H1 (cell line): ENCODE measurements around the gene IL1A. TPM values are rescaled to one million over a fixed set of nuclear protein-coding genes. Genes with fewer than 3 reads are reported as not detected.

Source experiments
- CTCF ChIA-PET: fragments of 300-600 bp; sonication (Branson Sonifier 250); formaldehyde crosslinking; loops from one replicate; lab custom pipeline; 2021; ENCODE audit not compliant: partially characterized antibody; lab: Charles Lee
- POLR2A ChIA-PET: fragments of 300-600 bp; sonication (Branson Sonifier 250); formaldehyde crosslinking; loops from one replicate; lab custom pipeline; 2021; ENCODE audit warnings: inconsistent platforms; ENCODE audit not compliant: partially characterized antibody; lab: Charles Lee
- DNase-seq, 2 experiments: peaks; one replicate each; pipeline versions ENCODE4 v3.0.0 to v3.0.0-alpha.2; 2010 to 2022; ENCODE audit warnings: low spot score in 2 of 2, low read depth in 1 of 2, mixed read lengths in 1 of 2
- FAIRE-seq: peaks from 2 replicates; lab custom pipeline; 2011; peaks lifted over from hg19 to GRCh38; lab: Jason Lieb, UNC
- H2AFZ ChIP-seq: 2 replicates; pipeline ENCODE4 v1.8.1; 2012; ENCODE audit warnings: low read length, inconsistent platforms
- H2AK5ac ChIP-seq: 2 replicates; pipeline ENCODE4 v1.6.1; 2013; ENCODE audit warnings: low read depth, low read length
- H2BK120ac ChIP-seq: replicated peaks from 2 replicates; pipeline ENCODE3; 2013; ENCODE audit warnings: low read depth, low read length, inconsistent platforms
- H2BK12ac ChIP-seq: 2 replicates; pipeline ENCODE4 v1.6.1; 2013; ENCODE audit warnings: low read depth, low read length
- H2BK15ac ChIP-seq: 2 replicates; pipeline ENCODE4 v1.6.1; 2013; ENCODE audit warnings: low read length
- H2BK20ac ChIP-seq: 2 replicates; pipeline ENCODE4 v1.6.1; 2013; ENCODE audit warnings: low read length
- H2BK5ac ChIP-seq: 2 replicates; pipeline ENCODE4 v1.6.1; 2013; ENCODE audit warnings: low read depth, low read length
- H3K14ac ChIP-seq: 2 replicates; pipeline ENCODE4 v1.6.1; 2013; ENCODE audit warnings: inconsistent platforms; ENCODE audit not compliant: insufficient read length
- H3K18ac ChIP-seq: 2 replicates; pipeline ENCODE4 v1.6.1; 2013; ENCODE audit warnings: low read length; ENCODE audit errors: extremely low read depth
- H3K23ac ChIP-seq: 2 replicates; pipeline ENCODE4 v1.6.1; 2013; ENCODE audit warnings: inconsistent platforms; ENCODE audit not compliant: insufficient read length
- H3K23me2 ChIP-seq: 2 replicates; pipeline ENCODE4 v1.6.1; 2013; ENCODE audit warnings: low read depth, low read length
- H3K27ac ChIP-seq: 2 replicates; pipeline ENCODE4 v1.6.1; 2011; ENCODE audit warnings: low read depth, low read length, inconsistent platforms
- H3K27me3 ChIP-seq, 4 experiments: replicated peaks in 1 of 4; 1 replicate in 1 of 4; 2 replicates in 3 of 4; pipeline versions ENCODE4 v1.6.1 to v1.8.1; 2011 to 2013; ENCODE audit warnings: low read length in 3 of 4, mild to moderate bottlenecking in 3 of 4, inconsistent platforms in 2 of 4, mixed read lengths in 2 of 4, moderate library complexity in 1 of 4; ENCODE audit not compliant: control insufficient read depth in 3 of 4, insufficient read depth in 3 of 4; ENCODE audit errors: extremely low read depth in 1 of 4
- H3K36me3 ChIP-seq, 4 experiments: 2 replicates each; pipeline versions ENCODE4 v1.6.1 to v1.8.1; 2011 to 2013; ENCODE audit warnings: mild to moderate bottlenecking in 4 of 4, low read length in 3 of 4, moderate library complexity in 2 of 4, control low read depth in 1 of 4, inconsistent platforms in 1 of 4; ENCODE audit not compliant: insufficient read depth in 4 of 4, control insufficient read depth in 2 of 4
- H3K4ac ChIP-seq: replicated peaks from 2 replicates; pipeline ENCODE3; 2013; ENCODE audit warnings: low read length, low read depth, mixed read lengths, inconsistent platforms; ENCODE audit not compliant: insufficient read length
- H3K4me1 ChIP-seq, 4 experiments: replicated peaks in 1 of 4; 1 replicate in 1 of 4; 2 replicates in 3 of 4; pipeline versions ENCODE4 v1.6.1 to v1.8.1; 2011 to 2013; ENCODE audit warnings: low read length in 3 of 4, inconsistent platforms in 2 of 4, mixed read lengths in 1 of 4; ENCODE audit not compliant: insufficient read depth in 4 of 4, control insufficient read depth in 3 of 4
- H3K4me2 ChIP-seq, 2 experiments: 2 replicates each; pipeline versions ENCODE4 v1.6.1 to v1.8.1; 2011 to 2013; ENCODE audit warnings: low read depth in 2 of 2, low read length in 2 of 2, control low read depth in 1 of 2, inconsistent platforms in 1 of 2, mild to moderate bottlenecking in 1 of 2; ENCODE audit not compliant: insufficient read depth in 1 of 2
- H3K4me3 ChIP-seq, 4 experiments: fragments of 200-600, 300-600 bp in 1 of 4; sonication (generic), shearing (Covaris generic), sonication (Bioruptor Twin) in 1 of 4; 2 replicates each; pipeline versions ENCODE4 v1.5.1 to v1.8.1; 2011 to 2016; ENCODE audit warnings: low read length in 4 of 4, low read depth in 3 of 4, control low read depth in 2 of 4, inconsistent platforms in 2 of 4, mild to moderate bottlenecking in 2 of 4, mixed read lengths in 1 of 4, moderate library complexity in 1 of 4; ENCODE audit not compliant: insufficient read depth in 2 of 4; ENCODE audit errors: extremely low read depth in 1 of 4
- H3K56ac ChIP-seq: replicated peaks from 2 replicates; pipeline ENCODE3; 2013; ENCODE audit warnings: low read depth, mild to moderate bottlenecking, mixed read lengths, low read length, inconsistent platforms; ENCODE audit not compliant: insufficient read length
- H3K79me1 ChIP-seq: 2 replicates; pipeline ENCODE4 v1.6.1; 2013; ENCODE audit warnings: low read depth, low read length, control low read depth
- H3K79me2 ChIP-seq, 2 experiments: 2 replicates each; pipeline versions ENCODE4 v1.6.1 to v1.8.1; 2012 to 2013; ENCODE audit warnings: low read length in 2 of 2, mild to moderate bottlenecking in 2 of 2, inconsistent platforms in 1 of 2; ENCODE audit not compliant: insufficient read depth in 2 of 2, control insufficient read depth in 1 of 2
- H3K9ac ChIP-seq, 4 experiments: replicated peaks in 1 of 4; 1 replicate in 1 of 4; 2 replicates in 3 of 4; pipeline versions ENCODE4 v1.6.1 to v1.8.1; 2011 to 2013; ENCODE audit warnings: low read depth in 3 of 4, low read length in 3 of 4, control low read depth in 2 of 4, mild to moderate bottlenecking in 2 of 4, moderate library complexity in 2 of 4, inconsistent platforms in 1 of 4; ENCODE audit errors: extremely low read depth in 1 of 4
- H3K9me3 ChIP-seq, 2 experiments: 2 replicates each; pipeline versions ENCODE4 v1.6.1 to v1.8.1; 2012 to 2013; ENCODE audit warnings: mild to moderate bottlenecking in 2 of 2, moderate library complexity in 2 of 2, control low read depth in 1 of 2, inconsistent platforms in 1 of 2, low read depth in 1 of 2, low read length in 1 of 2, mixed read lengths in 1 of 2; ENCODE audit not compliant: insufficient read depth in 2 of 2
- H4K20me1 ChIP-seq, 2 experiments: replicated peaks in 1 of 2; 2 replicates each; pipeline versions ENCODE3 to v1.8.1; 2011 to 2013; ENCODE audit warnings: inconsistent platforms in 2 of 2, low read length in 2 of 2, mild to moderate bottlenecking in 1 of 2; ENCODE audit not compliant: insufficient read depth in 2 of 2, control insufficient read depth in 1 of 2
- H4K5ac ChIP-seq: 2 replicates; pipeline ENCODE4 v1.6.1; 2013; ENCODE audit warnings: low read length, low read depth, mixed read lengths, inconsistent platforms; ENCODE audit not compliant: insufficient read length
- H4K8ac ChIP-seq: 2 replicates; pipeline ENCODE4 v1.8.0; 2013; ENCODE audit warnings: mild to moderate bottlenecking, moderate library complexity, low read length, inconsistent platforms; ENCODE audit not compliant: insufficient read depth; ENCODE audit errors: extremely low read depth
- H4K91ac ChIP-seq: replicated peaks from 2 replicates; pipeline ENCODE3; 2013; ENCODE audit warnings: low read length, mixed read lengths, inconsistent platforms; ENCODE audit not compliant: insufficient read length
- BCL11A ChIP-seq, 2 experiments: IDR thresholded peaks; one replicate each; pipeline ENCODE4 v1.6.1; 2011; ENCODE audit warnings: low read depth in 2 of 2, low read length in 2 of 2, mild to moderate bottlenecking in 2 of 2
- CEBPB ChIP-seq: IDR thresholded peaks from 2 replicates; pipeline ENCODE4 v1.6.1; 2012; ENCODE audit warnings: low read depth, low read length
- EGR1 ChIP-seq: IDR thresholded peaks from 2 replicates; pipeline ENCODE4 v1.6.1; 2011; ENCODE audit warnings: low read depth, low read length, borderline replicate concordance
- EZH2 ChIP-seq: fragments of 200-600 bp; sonication (generic); IDR thresholded peaks from 2 replicates; pipeline ENCODE4 v1.7.1; 2012; ENCODE audit warnings: low read depth, mild to moderate bottlenecking, moderate library complexity, low read length, inconsistent platforms; ENCODE audit not compliant: severe bottlenecking
- GTF2F1 ChIP-seq: IDR thresholded peaks from 2 replicates; pipeline ENCODE4 v1.6.1; 2012; ENCODE audit warnings: low read depth, low read length, improper control_type of control experiment, borderline replicate concordance
- KDM4A ChIP-seq: IDR thresholded peaks from one replicate; pipeline ENCODE4 v1.7.1; 2012; ENCODE audit warnings: low read depth, mild to moderate bottlenecking, moderate library complexity, low read length, inconsistent platforms; ENCODE audit not compliant: severe bottlenecking
- KDM5A ChIP-seq: fragments of 200-600 bp; IDR thresholded peaks from 2 replicates; pipeline ENCODE4 v1.7.1; 2012; ENCODE audit warnings: mild to moderate bottlenecking, low read length, inconsistent platforms, mixed read lengths
- MAFK ChIP-seq: IDR thresholded peaks from 2 replicates; pipeline ENCODE4 v1.6.1; 2012; ENCODE audit warnings: low read depth, mild to moderate bottlenecking, improper control_type of control experiment, low read length
- POLR2A ChIP-seq, 2 experiments: IDR thresholded peaks; 1 replicate in 1 of 2; 2 replicates in 1 of 2; pipeline ENCODE4 v1.6.1; 2011; ENCODE audit warnings: low read depth in 2 of 2, low read length in 2 of 2, mild to moderate bottlenecking in 2 of 2; ENCODE audit errors: control extremely low read depth in 1 of 2
- SAP30 ChIP-seq: fragments of 300-600 bp; sonication (generic); IDR thresholded peaks from 2 replicates; pipeline ENCODE4 v1.7.1; 2012; ENCODE audit warnings: low read length, moderate library complexity, mild to moderate bottlenecking, inconsistent platforms; ENCODE audit not compliant: insufficient read depth, insufficient replicate concordance
- SIN3A ChIP-seq, 2 experiments: IDR thresholded peaks in 1 of 2; conservative IDR thresholded peaks in 1 of 2; 2 replicates each; pipeline ENCODE4 v1.6.1; 2011 to 2012; ENCODE audit warnings: low read length in 2 of 2, improper control_type of control experiment in 1 of 2, low read depth in 1 of 2, mild to moderate bottlenecking in 1 of 2
- TCF12 ChIP-seq: IDR thresholded peaks from 2 replicates; pipeline ENCODE4 v1.6.1; 2011; ENCODE audit warnings: low read depth, mild to moderate bottlenecking, low read length
- WGBS, 2 experiments: shearing (Covaris generic) in 1 of 2; methylation state at CpG; one replicate each; pipeline versions ENCODE4 v1.1.6 to v1.1.7; 2013 to 2015; ENCODE audit warnings: low lambda C conversion rate in 2 of 2, mixed read lengths in 2 of 2, inconsistent platforms in 1 of 2, low coverage in 1 of 2, missing lambda C conversion rate in 1 of 2; ENCODE audit not compliant: insufficient replicate concordance in 2 of 2, insufficient coverage in 1 of 2, insufficient read length in 1 of 2; ENCODE audit errors: extremely low coverage in 1 of 2, missing lambda C conversion rate in 1 of 2; 5-methylcytosine and 5-hydroxymethylcytosine counted together
- polyA plus RNA-seq, 7 experiments: library from polyadenylated mRNA; depleted of rRNA in 3 of 7; stranded (reverse) in 5 of 7; unstranded in 2 of 7; fragments of >200 nt in 5 of 7; fragments of 200-250 nt in 2 of 7; gene quantifications; 1 replicate in 5 of 7; 2 replicates in 1 of 7; 4 replicates in 1 of 7; pipeline versions ENCODE4 v1.2.1 to v1.2.3, GENCODE V29; 2011 to 2013; ENCODE audit warnings: missing spikeins in 2 of 7, mixed read lengths in 2 of 7
- total RNA-seq: library from RNA; stranded (reverse); fragmentation: NEBNext Ultra II Directional; extraction: Animal tissue kit (Norgen Biotek cat#: 25700); gene quantifications from 2 replicates; pipeline ENCODE4 v1.2.1, GENCODE V29; 2021

IL1A gene
- total and polyA plus RNA-seq, 2 of the 8 experiments (the other 6 are each of a cell fraction or from before 2014, with no cell fraction given): 0.32 to 0.74 TPM

- TF ChIP-seq TCF12 (no peak), KDM5A (no peak), CEBPB (no peak), KDM4A (no peak), POLR2A (IDR thresholded peaks at IDR 0.05; ENCODE audit: control extremely low read depth in 1 of 2, low read depth in 2 of 2, low read length in 2 of 2) (no peak), BCL11A (IDR thresholded peaks at IDR 0.05; ENCODE audit: low read depth in 2 of 2, low read length in 2 of 2) (no peak), MAFK (no peak), SAP30 (no peak), EGR1 (no peak), SIN3A (conservative IDR thresholded peaks at IDR 0.05 in 1 of 2, IDR thresholded peaks at IDR 0.05 in 1 of 2; ENCODE audit: low read depth in 1 of 2, low read length in 2 of 2) (no peak), GTF2F1 (no peak), EZH2 (no peak)
Observed at GRCh38 chr2:112728029-112728362, 56.3 kb downstream of the IL1A start.

More at GRCh38 chr2:112728029-112728362, 56.3 kb downstream of the IL1A start:
- no peak overlapping the region for H3K4me3 ChIP-seq
- ChIA-PET CTCF (interaction anchor here (0.9 to 10.5 kb wide), 22 partner anchors 10 to 232 kb away, joined by 3 to 185 read pairs (median 18); partner anchors contain the start of gene SLC20A1), POLR2A (interaction anchor here (1.0 to 1.2 kb wide), 2 partner anchors 10 to 62 kb away, joined by 3 to 4 read pairs; no protein-coding TSS in a partner anchor)
- no peaks in the 10 kb centered on the region for H3K36me3 ChIP-seq
- no peaks in the 10 kb centered on the region for H3K23me2 ChIP-seq
- no peak overlapping the region for H4K91ac ChIP-seq
- no peak overlapping the region for H2BK120ac ChIP-seq
- no peak overlapping the region for H3K18ac ChIP-seq
- H2AFZ ChIP-seq: no peak overlapping the region
- H3K23ac ChIP-seq: no peak overlapping the region
- no peak overlapping the region for H3K27ac ChIP-seq
- no peak overlapping the region for H3K4me2 ChIP-seq
- no peaks in the 10 kb centered on the region for H4K20me1 ChIP-seq
- H3K4ac ChIP-seq: no peak overlapping the region
- H3K9me3 ChIP-seq: no peaks in the 10 kb centered on the region
- no peak overlapping the region for H2BK12ac ChIP-seq
- H2BK5ac ChIP-seq: no peak overlapping the region
- no peaks in the 10 kb centered on the region; a peak in 2 of 7 replicates for H3K4me1 ChIP-seq
- H3K27me3 ChIP-seq: no peaks in the 10 kb centered on the region
- WGBS, 2 experiments: 91% methylated on average over 4 of the region's 4 CpGs; no CpG with 5 or more reads in 1 of the 2 experiments
- H3K14ac ChIP-seq: no peak overlapping the region
- no peak overlapping the region for H4K8ac ChIP-seq
- no peak overlapping the region for H2BK20ac ChIP-seq
- H2AK5ac ChIP-seq: no peak overlapping the region
- no peaks in the 10 kb centered on the region for H3K79me2 ChIP-seq
- H2BK15ac ChIP-seq: no peak overlapping the region
- no peak overlapping the region for H3K56ac ChIP-seq
- no peak overlapping the region for H3K9ac ChIP-seq
- H3K79me1 ChIP-seq: no peaks in the 10 kb centered on the region
- H4K5ac ChIP-seq: no peak overlapping the region
- FAIRE-seq: no peak
- no peak for DNase-seq
